ENCODE measurements around the gene OR5H15. TPM values are rescaled to one million over a fixed set of nuclear protein-coding genes. Genes with fewer than 3 reads are reported as not detected.
"Not testable (repeated sequence)": the region's sequence is repeated elsewhere in the genome, so short reads cannot be mapped to it uniquely, and the experiment has no call there.

OR5H15 gene
- not detected for total RNA-seq

GRCh38 chr3:98166396-98166795, at the start of gene OR5H15:
OR5H15 (plus strand) TSS chr3:98166696; CDS start chr3:98168700, 2,004 bp downstream.
- no peak within 1 kb of the TSS for H3K4me3 ChIP-seq
- H3K27ac ChIP-seq, result no peak within 1 kb of the TSS
- no peaks in the 10 kb centered on the region for H3K4me1 ChIP-seq
- in situ Hi-C loops (cut with MboI; ENCODE audit: low sequenced_read_pairs in 4 of 4), result no loop called here
- TF ChIP-seq CTCF (IDR thresholded peaks at IDR 0.05 in 4 of 5, conservative IDR thresholded peaks at IDR 0.05 in 1 of 5) (no peak), POLR2A (IDR thresholded peaks at IDR 0.05) (no peak)
- ATAC-seq (no peak), DNase-seq (no peak)
- no peaks in the 10 kb centered on the region for H3K27me3 ChIP-seq
- intact Hi-C loops (cut with DNase I; ENCODE audit: low total_unique reads), result no loop called here
- H3K9me3 ChIP-seq, result no peaks in the 10 kb centered on the region
- no peaks in the 10 kb centered on the region for H3K36me3 ChIP-seq

- no peak for ATAC-seq
- no peak within 1 kb of the TSS for H3K4me3 ChIP-seq
- intact Hi-C loops (cut with DNase I; ENCODE audit: low total_unique reads) (no loop called here), in situ Hi-C loops (cut with MboI; ENCODE audit: low sequenced_read_pairs in 4 of 4) (no loop called here)
- no peaks in the 10 kb centered on the region for H3K9me3 ChIP-seq
- TF ChIP-seq POLR2A (IDR thresholded peaks at IDR 0.05) (no peak), CTCF (IDR thresholded peaks at IDR 0.05 in 4 of 5, conservative IDR thresholded peaks at IDR 0.05 in 1 of 5) (no peak)
- no peak within 1 kb of the TSS for H3K27ac ChIP-seq
- H3K27me3 ChIP-seq, result no peaks in the 10 kb centered on the region
- no peaks in the 10 kb centered on the region for H3K4me1 ChIP-seq
- H3K36me3 ChIP-seq, result no peaks in the 10 kb centered on the region
- DNase-seq, result no peak
These were observed 36.1 kb upstream of the OR5H15 start, which contains the start of gene OR5H1 for GRCh38 chr3:98130421-98130820. OR5H1 (plus strand) TSS chr3:98130721; CDS start chr3:98132698, 1,977 bp downstream.

- Histone ChIP-seq H3K9me3 (no peaks in the 10 kb centered on the region), H3K27ac (no peak overlapping the region), H3K4me3 (no peak overlapping the region), H3K36me3 (no peaks in the 10 kb centered on the region), H3K27me3 (no peaks in the 10 kb centered on the region), H3K4me1 (no peaks in the 10 kb centered on the region)
- ATAC-seq, result no peak
- DNase-seq, result no peak
- no peak for TF ChIP-seq CTCF (IDR thresholded peaks at IDR 0.05 in 4 of 5, conservative IDR thresholded peaks at IDR 0.05 in 1 of 5)
- TF ChIP-seq POLR2A (IDR thresholded peaks at IDR 0.05), result no peak
- intact Hi-C loops (cut with DNase I; ENCODE audit: low total_unique reads), result no loop called here
- in situ Hi-C loops (cut with MboI; ENCODE audit: low sequenced_read_pairs in 4 of 4), result no loop called here
These were observed 29.9 kb upstream of the OR5H15 start for GRCh38 chr3:98136631-98137030.

GRCh38 chr3:98137826-98138557, 28.5 kb upstream of the OR5H15 start:
- H3K4me3 ChIP-seq; intact Hi-C loops (cut with DNase I; ENCODE audit: low total_unique reads); H3K9me3 ChIP-seq; H3K27me3 ChIP-seq; ATAC-seq; in situ Hi-C loops (cut with MboI; ENCODE audit: low sequenced_read_pairs in 4 of 4); H3K27ac ChIP-seq; DNase-seq; H3K36me3 ChIP-seq; H3K4me1 ChIP-seq: not testable (repeated sequence)

GRCh38 chr3:98140531-98140930, 26.0 kb upstream of the OR5H15 start:
- H3K4me3 ChIP-seq, result no peak overlapping the region
- no peaks in the 10 kb centered on the region for H3K36me3 ChIP-seq
- TF ChIP-seq POLR2A (IDR thresholded peaks at IDR 0.05) (no peak), CTCF (IDR thresholded peaks at IDR 0.05 in 4 of 5, conservative IDR thresholded peaks at IDR 0.05 in 1 of 5) (no peak)
- H3K4me1 ChIP-seq, result no peaks in the 10 kb centered on the region
- no peak for DNase-seq
- in situ Hi-C loops (cut with MboI; ENCODE audit: low sequenced_read_pairs in 4 of 4), result no loop called here
- intact Hi-C loops (cut with DNase I; ENCODE audit: low total_unique reads), result no loop called here
- ATAC-seq, result no peak
- H3K27ac ChIP-seq, result no peak overlapping the region
- H3K27me3 ChIP-seq, result no peaks in the 10 kb centered on the region
- no peaks in the 10 kb centered on the region for H3K9me3 ChIP-seq
